CD8-positive, alpha-beta memory T cell (primary cell): ENCODE results near the gene GOLGA3. TPM values are rescaled to one million over a fixed set of nuclear protein-coding genes. Genes with fewer than 3 reads are reported as not detected.
A peak's percentile ranks its signal among the peaks of the same experiment; 100 is the strongest.

Experiments used
- CTCF ChIA-PET: fragments of 350-600 bp; sonication (Branson Sonifier 250); formaldehyde crosslinking; loops from one replicate; lab custom pipeline; 2021; ENCODE audit warnings: antibody characterized with exemption; lab: Charles Lee
- POLR2A ChIA-PET: fragments of 350-600 bp; sonication (Branson Sonifier 250); formaldehyde crosslinking; loops from one replicate; lab custom pipeline; 2021; ENCODE audit warnings: antibody characterized with exemption; lab: Charles Lee
- DNase-seq, 5 donors: peaks; one replicate each; pipeline versions ENCODE4 v3.0.0 to v3.0.0-alpha.2; 2020 to 2022; ENCODE audit warnings: mixed read lengths in 1 of 5
- H3K27ac ChIP-seq: one replicate; pipeline ENCODE4 v1.7.0; 2013; ENCODE audit warnings: low read depth, mild to moderate bottlenecking, low read length, moderate library complexity
- H3K27me3 ChIP-seq: 2 replicates; pipeline ENCODE4 v1.7.0; 2013; ENCODE audit warnings: low read length, mild to moderate bottlenecking; ENCODE audit not compliant: insufficient read depth, poor library complexity, severe bottlenecking
- H3K36me3 ChIP-seq: 2 replicates; pipeline ENCODE4 v1.7.0; 2013; ENCODE audit warnings: mild to moderate bottlenecking, low read length, moderate library complexity; ENCODE audit not compliant: insufficient read depth
- H3K4me1 ChIP-seq: 2 replicates; pipeline ENCODE4 v1.7.0; 2013; ENCODE audit warnings: mild to moderate bottlenecking, low read length, moderate library complexity; ENCODE audit not compliant: insufficient read depth
- H3K4me3 ChIP-seq: 2 replicates; pipeline ENCODE4 v1.7.0; 2013; ENCODE audit warnings: mild to moderate bottlenecking, low read length
- H3K9me3 ChIP-seq: 2 replicates; pipeline ENCODE4 v1.7.0; 2013; ENCODE audit warnings: mild to moderate bottlenecking, low read length
- H3K27ac Mint-ChIP-seq, 8 donors: one replicate each; pipeline ENCODE4 v1.8.0; 2020 to 2021; ENCODE audit warnings: mixed read lengths in 8 of 8, mild to moderate bottlenecking in 6 of 8, inconsistent platforms in 3 of 8, moderate library complexity in 3 of 8
- H3K27me3 Mint-ChIP-seq, 2 donors: one replicate each; pipeline ENCODE4 v1.8.0; 2020 to 2021; ENCODE audit warnings: mixed read lengths in 2 of 2, mild to moderate bottlenecking in 1 of 2, moderate library complexity in 1 of 2
- H3K36me3 Mint-ChIP-seq, 3 donors: one replicate each; pipeline ENCODE4 v1.8.0; 2020 to 2021; ENCODE audit warnings: mixed read lengths in 3 of 3, inconsistent platforms in 1 of 3, mild to moderate bottlenecking in 1 of 3
- H3K4me1 Mint-ChIP-seq, 3 donors: one replicate each; pipeline ENCODE4 v1.8.0; 2020 to 2021; ENCODE audit warnings: mixed read lengths in 3 of 3, inconsistent platforms in 1 of 3, mild to moderate bottlenecking in 1 of 3
- H3K4me3 Mint-ChIP-seq, 7 donors: one replicate each; pipeline ENCODE4 v1.8.0; 2020 to 2021; ENCODE audit warnings: mixed read lengths in 7 of 7, mild to moderate bottlenecking in 6 of 7, moderate library complexity in 4 of 7, inconsistent platforms in 2 of 7
- H3K9me3 Mint-ChIP-seq, 5 donors: one replicate each; pipeline ENCODE4 v1.8.0; 2020 to 2022; ENCODE audit warnings: mixed read lengths in 5 of 5, mild to moderate bottlenecking in 3 of 5, moderate library complexity in 2 of 5, inconsistent platforms in 1 of 5
- polyA plus RNA-seq: library from polyadenylated mRNA; unstranded; fragments of 300-500 nt; fragmentation: Illumina TruSeq; gene quantifications from one replicate; pipeline ENCODE4 v1.2.3, GENCODE V29; 2021
- total RNA-seq, 2 experiments: library from RNA; stranded (reverse); gene quantifications; one replicate each; pipeline ENCODE4 v1.2.3, GENCODE V29; 2021

Gene GOLGA3
- total and polyA plus RNA-seq, 3 experiments from 2014 or later, result 13.4 to 68.2 (median 63.7) TPM

DNA sequence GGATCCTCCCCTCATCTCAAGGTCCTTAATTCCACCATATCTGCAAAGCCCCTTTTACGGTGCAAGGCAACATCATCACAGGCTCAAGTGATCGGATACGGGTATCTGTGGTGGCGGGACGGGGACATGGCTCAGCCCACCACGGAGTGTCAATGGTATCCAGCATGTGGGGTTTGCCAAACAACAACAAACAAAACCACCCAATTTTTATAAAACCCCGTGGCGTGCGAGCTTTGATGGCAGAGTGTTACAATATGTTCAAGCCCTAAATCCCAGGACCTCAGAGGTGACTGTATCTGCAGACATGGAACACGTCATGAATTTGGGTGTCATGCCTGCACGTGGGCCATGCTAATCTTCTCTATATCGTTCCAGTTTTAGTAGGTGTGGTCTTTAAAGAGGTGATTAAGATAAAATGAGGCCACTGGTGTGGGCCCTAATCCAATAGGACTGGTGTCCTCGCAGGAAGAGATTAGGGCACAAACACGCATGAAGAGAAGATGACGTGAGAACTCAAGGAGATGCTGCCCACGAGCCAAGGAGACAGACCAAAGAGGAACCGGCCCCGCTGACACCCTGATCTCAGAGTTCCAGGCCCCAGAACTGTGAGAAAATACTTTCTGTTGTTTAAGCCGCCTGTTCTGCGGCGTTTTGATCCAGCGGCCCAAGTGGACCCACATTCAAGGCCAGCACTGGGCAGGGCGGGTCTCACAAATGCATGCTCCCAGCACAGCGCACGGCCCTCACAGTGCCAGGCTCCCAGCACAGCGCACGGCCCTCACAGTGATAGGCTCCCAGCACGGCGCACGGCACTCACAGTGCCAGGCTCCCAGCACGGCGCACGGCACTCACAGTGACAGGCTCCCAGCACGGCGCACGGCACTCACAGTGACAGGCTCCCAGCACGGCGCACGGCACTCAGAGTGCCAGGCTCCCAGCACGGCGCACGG is 6.7 kb upstream of the GOLGA3 start:
- peaks cover 24 to 37% (median 35%) of the 10 kb centered on the region in 3 donors for H3K4me1 Mint-ChIP-seq
- peak overlapping the region in 7 of 8 donors; percentile 72 to 92 (median 89) for H3K27ac Mint-ChIP-seq
- Histone ChIP-seq H3K36me3 (peaks cover 5% of the 10 kb centered on the region), H3K4me1 (peaks cover 21% of the 10 kb centered on the region), H3K9me3 (no peaks in the 10 kb centered on the region), H3K4me3 (peak overlapping the region; percentile 17), H3K27ac (no peak overlapping the region), H3K27me3 (no peaks in the 10 kb centered on the region)
- H3K4me3 Mint-ChIP-seq, result peak overlapping the region; percentile 0 to 78 (median 69)
- POLR2A ChIA-PET, result interaction anchor here (0.7 kb wide), 1 partner anchor 125 kb away, joined by 8 read pairs; the partner anchor contains the start of gene PGAM5
- peaks cover 0 to 20% (median 10%) of the 10 kb centered on the region in 3 donors for H3K36me3 Mint-ChIP-seq
- CTCF ChIA-PET, result no interaction called here
- no peaks in the 10 kb centered on the region for H3K27me3 Mint-ChIP-seq
- H3K9me3 Mint-ChIP-seq, result no peaks in the 10 kb centered on the region
- DNase-seq, result no peak

DNA sequence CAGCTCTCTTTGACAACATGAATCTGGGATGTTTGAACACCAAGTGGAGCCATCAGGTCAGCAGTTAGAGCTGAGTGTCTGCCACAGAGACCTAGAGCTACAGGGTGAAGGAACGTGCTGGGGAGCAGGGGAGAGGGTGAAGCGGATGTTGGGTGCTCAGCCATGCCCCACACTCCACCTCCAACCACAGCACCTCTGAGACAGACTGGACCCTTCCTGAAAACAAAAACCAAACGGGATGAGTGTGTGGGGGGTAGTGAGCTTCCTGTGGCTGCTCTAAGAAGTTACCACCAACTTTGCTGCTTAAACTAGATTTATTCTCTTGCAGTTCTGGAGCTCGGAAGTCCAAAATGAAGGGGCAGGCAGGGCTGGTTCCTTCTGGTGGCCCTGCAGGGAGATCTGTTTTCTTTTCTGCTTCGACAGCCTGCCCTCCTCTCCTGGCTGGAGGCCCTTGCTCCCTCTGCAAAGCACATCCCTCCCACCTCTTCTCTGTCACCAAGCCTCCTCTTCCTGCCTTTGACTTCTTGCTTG is 5.6 kb upstream of the GOLGA3 start:
- Mint-ChIP-seq H3K4me1 (peaks cover 29 to 41% (median 40%) of the 10 kb centered on the region in 3 donors), H3K36me3 (peaks cover 0 to 16% (median 6%) of the 10 kb centered on the region in 3 donors), H3K27me3 (no peaks in the 10 kb centered on the region), H3K27ac (peak overlapping the region; percentile 75 to 96 (median 89)), H3K9me3 (no peaks in the 10 kb centered on the region), H3K4me3 (peak overlapping the region; percentile 55 to 78 (median 72))
- Histone ChIP-seq H3K9me3 (no peaks in the 10 kb centered on the region), H3K27me3 (no peaks in the 10 kb centered on the region), H3K27ac (no peak overlapping the region), H3K4me1 (peaks cover 25% of the 10 kb centered on the region), H3K4me3 (peak overlapping the region; percentile 22), H3K36me3 (no peaks in the 10 kb centered on the region)
- ChIA-PET CTCF (interaction anchor here (0.7 to 1.4 kb wide), 3 partner anchors 33 to 70 kb away, joined by 3 to 6 read pairs (median 3); no protein-coding TSS in a partner anchor), POLR2A (interaction anchor here (0.7 kb wide), 1 partner anchor 124 kb away, joined by 8 read pairs; the partner anchor contains the start of gene PGAM5)
- DNase-seq, result peak in 2 of 5 donors; percentile 20 to 65

DNA sequence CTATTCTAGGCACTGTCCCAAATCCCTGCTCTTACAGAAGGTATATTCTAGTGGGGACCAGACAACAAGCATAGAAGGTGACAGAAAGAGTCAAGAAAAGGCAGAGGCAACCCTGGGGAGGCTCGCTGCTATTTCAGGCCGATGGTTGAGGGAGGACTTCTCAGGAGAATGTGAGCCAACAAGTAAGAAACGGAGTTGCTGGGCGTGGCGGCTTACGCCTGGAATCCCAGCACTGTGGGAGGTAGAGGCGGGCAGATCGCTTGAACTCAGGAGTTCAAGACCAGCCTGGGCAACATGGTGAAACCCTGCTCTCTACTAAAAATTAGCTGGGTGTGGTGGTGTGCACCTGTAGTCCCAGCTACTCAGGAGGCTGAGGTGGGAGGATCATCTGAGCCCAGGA is 4.7 kb upstream of the GOLGA3 start:
- Histone ChIP-seq H3K27ac (no peak overlapping the region), H3K4me3 (no peak overlapping the region), H3K36me3 (no peaks in the 10 kb centered on the region), H3K9me3 (no peaks in the 10 kb centered on the region), H3K4me1 (peaks cover 27% of the 10 kb centered on the region), H3K27me3 (no peaks in the 10 kb centered on the region)
- Mint-ChIP-seq H3K4me1 (peaks cover 31 to 45% (median 42%) of the 10 kb centered on the region in 3 donors), H3K4me3 (peak overlapping the region in 3 of 7 donors; percentile 25 to 76 (median 69)), H3K27me3 (peaks cover 0 to 2% of the 10 kb centered on the region in 2 donors), H3K36me3 (peaks cover 0 to 14% (median 3%) of the 10 kb centered on the region in 3 donors), H3K27ac (peak overlapping the region in 7 of 8 donors; percentile 75 to 92 (median 89)), H3K9me3 (no peaks in the 10 kb centered on the region)
- ChIA-PET POLR2A (no interaction called here), CTCF (interaction anchor here (0.6 to 1.4 kb wide), 3 partner anchors 34 to 362 kb away, joined by 3 to 6 read pairs (median 3); no protein-coding TSS in a partner anchor)
- DNase-seq, result no peak

- Histone ChIP-seq H3K4me3 (no peak overlapping the region), H3K27ac (no peak overlapping the region), H3K36me3 (peaks cover 4% of the 10 kb centered on the region), H3K27me3 (no peaks in the 10 kb centered on the region), H3K4me1 (peaks cover 40% of the 10 kb centered on the region), H3K9me3 (no peaks in the 10 kb centered on the region)
- peaks cover 0 to 28% (median 9%) of the 10 kb centered on the region in 3 donors for H3K36me3 Mint-ChIP-seq
- DNase-seq, result no peak
- peak overlapping the region in 1 of 7 donors; percentile 45 for H3K4me3 Mint-ChIP-seq
- H3K4me1 Mint-ChIP-seq, result peaks cover 44 to 53% (median 51%) of the 10 kb centered on the region in 3 donors
- peaks cover 0 to 2% of the 10 kb centered on the region in 2 donors for H3K27me3 Mint-ChIP-seq
- H3K9me3 Mint-ChIP-seq, result no peaks in the 10 kb centered on the region
- ChIA-PET CTCF (interaction anchor here (1.4 kb wide), 1 partner anchor 73 kb away, joined by 4 read pairs; no protein-coding TSS in a partner anchor), POLR2A (interaction anchor here (0.6 kb wide), 1 partner anchor 10 kb away, joined by 4 read pairs; no protein-coding TSS in a partner anchor)
- H3K27ac Mint-ChIP-seq, result peak overlapping the region in 2 of 8 donors; percentile 38 to 60
Observed at GRCh38 chr12:132831771-132832170, 3.1 kb upstream of the GOLGA3 start.

DNA sequence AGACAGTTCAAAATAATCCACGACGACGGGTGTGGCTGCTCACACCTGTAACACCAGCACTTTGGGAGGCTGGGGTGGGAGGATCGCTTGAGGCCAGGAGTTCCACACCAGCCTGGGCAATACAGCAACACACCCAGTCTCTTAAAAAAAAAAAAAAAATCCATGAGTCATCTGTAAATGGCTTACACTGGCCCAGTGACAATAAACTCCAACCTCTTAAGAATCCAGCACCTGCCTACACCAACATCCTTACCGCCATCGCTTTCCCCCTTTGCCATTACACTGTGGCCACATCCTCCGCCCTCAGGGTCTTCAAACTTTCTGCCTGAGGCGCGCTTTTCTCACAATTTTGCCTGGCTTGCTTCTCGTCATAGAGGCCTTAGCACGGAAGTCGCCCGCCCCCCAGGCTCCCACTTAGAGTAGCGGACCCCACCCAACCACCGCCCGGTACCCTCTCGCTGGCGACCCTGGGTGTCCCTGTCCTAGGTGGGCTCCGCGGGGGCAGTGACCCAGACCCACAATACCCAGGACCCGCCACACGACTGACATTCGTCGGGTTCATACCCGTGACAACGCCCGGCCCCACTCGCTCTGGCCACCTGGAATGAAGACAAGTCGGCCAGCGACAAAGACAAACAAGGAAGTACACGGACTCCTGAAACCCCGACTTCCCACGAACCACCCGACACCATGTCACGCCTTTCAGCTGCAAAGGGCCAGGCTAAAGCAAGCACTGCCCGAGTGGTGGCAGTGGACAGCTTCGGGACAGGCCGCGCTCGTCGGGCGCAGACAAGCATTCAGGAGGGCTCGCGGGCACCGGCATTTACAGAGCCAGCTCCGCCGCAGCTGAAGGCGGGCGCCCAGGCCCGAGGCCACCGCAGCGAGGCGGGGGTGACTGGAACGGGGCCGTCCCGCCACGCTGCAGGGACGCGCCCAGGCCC is 636 bp downstream of the GOLGA3 start:
- POLR2A ChIA-PET, result interaction anchor here (1.0 to 1.9 kb wide), 3 partner anchors 59 to 118 kb away, joined by 5 to 11 read pairs (median 7); partner anchors contain the start of genes CHFR and PGAM5
- H3K36me3 Mint-ChIP-seq, result peaks cover 0 to 56% (median 19%) of the 10 kb centered on the region in 3 donors

GRCh38 chr12:132825861-132826260 is 2.8 kb downstream of the GOLGA3 start:
- H3K36me3 Mint-ChIP-seq, result peaks cover 0 to 68% (median 16%) of the 10 kb centered on the region in 3 donors
- peak overlapping the region in 4 of 7 donors; percentile 12 to 89 (median 59) for H3K4me3 Mint-ChIP-seq
- Histone ChIP-seq H3K27ac (no peak overlapping the region), H3K27me3 (no peaks in the 10 kb centered on the region), H3K36me3 (peaks cover 21% of the 10 kb centered on the region), H3K9me3 (no peaks in the 10 kb centered on the region), H3K4me3 (no peak overlapping the region), H3K4me1 (peaks cover 26% of the 10 kb centered on the region)
- H3K4me1 Mint-ChIP-seq, result peaks cover 40 to 55% (median 47%) of the 10 kb centered on the region in 3 donors
- no peak for DNase-seq
- ChIA-PET POLR2A (no interaction called here), CTCF (interaction anchor here (0.8 kb wide), 1 partner anchor 60 kb away, joined by 3 read pairs; no protein-coding TSS in a partner anchor)
- H3K27ac Mint-ChIP-seq, result peak overlapping the region in 4 of 8 donors; percentile 23 to 99 (median 77)
- H3K9me3 Mint-ChIP-seq, result no peaks in the 10 kb centered on the region
- H3K27me3 Mint-ChIP-seq, result peaks cover 0 to 2% of the 10 kb centered on the region in 2 donors

More for the DNA sequence above, 636 bp downstream of the GOLGA3 start:
- peak overlapping the region; percentile 86 to 99 (median 94) for H3K27ac Mint-ChIP-seq
- peak overlapping the region; percentile 92 for H3K27ac ChIP-seq
- peaks cover 21% of the 10 kb centered on the region for H3K36me3 ChIP-seq
- peak overlapping the region; percentile 84 to 90 (median 88) for H3K4me3 Mint-ChIP-seq
- CTCF ChIA-PET, result interaction anchor here (1.0 to 1.7 kb wide), 5 partner anchors 10 to 78 kb away, joined by 3 to 9 read pairs (median 3); no protein-coding TSS in a partner anchor
- peaks cover 40 to 54% (median 47%) of the 10 kb centered on the region in 3 donors for H3K4me1 Mint-ChIP-seq
- H3K27me3 ChIP-seq, result no peaks in the 10 kb centered on the region
- H3K4me3 ChIP-seq, result peak overlapping the region; percentile 69
- no peaks in the 10 kb centered on the region for H3K9me3 ChIP-seq
- peak in 3 of 5 donors; percentile 19 to 53 (median 23) for DNase-seq
- H3K9me3 Mint-ChIP-seq, result no peaks in the 10 kb centered on the region
- peaks cover 0 to 2% of the 10 kb centered on the region in 2 donors for H3K27me3 Mint-ChIP-seq
- H3K4me1 ChIP-seq, result peaks cover 26% of the 10 kb centered on the region
